Vagina (tissue), 2 donors: ENCODE data around the gene PTPRN2.

ENCODE experiments used
- CTCF ChIP-seq, 3 experiments: fragments of 450-650 bp in 2 of 3; fragments of 200-600 bp in 1 of 3; sonication (generic) in 1 of 3; IDR thresholded peaks; one replicate each; pipeline ENCODE4 v1.5.1; 2017 to 2019; ENCODE audit warnings: antibody characterized with exemption in 3 of 3, mild to moderate bottlenecking in 2 of 3, moderate library complexity in 2 of 3
- POLR2A ChIP-seq, 2 donors: fragments of 450-650 bp; IDR thresholded peaks; one replicate each; pipeline ENCODE4 v1.6.1; 2017; ENCODE audit warnings: antibody characterized with exemption in 2 of 2, mild to moderate bottlenecking in 2 of 2, moderate library complexity in 2 of 2

GRCh38 chr7:157693521-157694375 lies 893.9 kb downstream of the PTPRN2 start:
- TF ChIP-seq CTCF (IDR thresholded peaks at IDR 0.05) (no peak), POLR2A (IDR thresholded peaks at IDR 0.05) (no peak)
